GM21576 (cell line): ENCODE data around the gene FCRL6.

Source experiments
- ATAC-seq: cut with Tn5 transposase; IDR thresholded peaks from one replicate; pipeline ENCODE4 v1.9.1; 2021; ENCODE audit warnings: mild to moderate bottlenecking, moderate library complexity; ENCODE audit not compliant: unreplicated experiment

Gene FCRL6

DNA sequence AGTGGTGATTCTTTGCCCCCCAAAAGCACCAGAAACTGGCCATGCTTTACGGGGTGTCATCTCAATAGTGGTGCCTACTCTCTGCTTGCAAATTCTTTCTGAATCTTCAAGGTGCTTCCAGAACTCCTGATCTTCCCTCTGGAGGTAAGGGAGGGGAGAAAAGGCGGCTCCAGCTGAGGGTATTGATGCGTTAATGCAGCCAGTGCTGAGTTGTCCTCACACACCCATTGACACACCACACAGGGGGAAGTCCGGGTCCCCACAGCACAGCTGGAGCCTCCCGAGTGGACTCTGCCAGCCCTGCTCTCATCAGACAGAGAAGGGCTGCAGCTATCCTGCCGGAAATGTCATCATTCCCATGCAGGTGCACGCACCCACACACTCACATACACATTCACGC, 59.1 kb downstream of the FCRL6 start:
- ATAC-seq: no peak

DNA sequence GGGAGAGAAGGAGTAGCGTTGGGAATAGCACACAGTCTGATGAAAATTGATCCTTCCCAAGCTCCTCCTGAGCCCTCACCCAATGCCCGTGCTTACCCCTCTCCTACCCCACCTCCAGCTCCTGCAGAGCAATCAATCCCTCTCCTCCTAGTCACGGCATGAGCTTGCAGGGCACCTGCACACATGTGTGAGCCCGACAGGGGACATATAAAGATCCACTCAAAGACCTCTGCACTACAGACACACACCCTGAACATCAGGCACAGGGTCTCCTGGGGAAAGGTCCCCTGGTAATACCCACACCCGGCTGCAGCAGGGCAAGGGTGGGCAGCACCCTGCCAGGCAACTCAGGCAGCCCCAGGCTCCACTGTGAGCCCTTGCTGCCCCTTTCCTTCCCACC, 59.9 kb downstream of the FCRL6 start:
- no peak for ATAC-seq

DNA sequence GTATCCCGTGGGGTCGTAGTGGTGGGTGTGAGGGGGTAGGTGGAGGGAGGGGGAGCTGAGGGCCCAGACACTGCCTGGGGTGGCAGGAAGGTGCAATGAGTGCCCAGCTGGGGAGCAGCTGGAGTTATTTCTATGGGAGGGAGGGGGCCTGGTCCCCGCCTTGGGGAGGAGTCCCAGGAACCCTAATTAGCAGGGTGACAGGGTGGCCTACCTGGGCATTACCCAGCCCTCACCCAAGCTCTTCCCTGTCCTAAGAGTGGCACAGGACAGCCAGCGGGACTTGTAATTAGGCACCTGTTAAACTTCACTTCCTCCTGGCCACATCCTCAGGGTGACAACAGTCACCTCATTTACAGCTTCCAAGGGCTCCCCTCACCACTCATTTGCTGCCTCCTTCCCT, 60.4 kb downstream of the FCRL6 start, which contains the start of gene VSIG8:
VSIG8 (minus strand) TSS at position 101 of the 400 bp plus-strand sequence. CDS start 136 bp downstream, outside the sequence.
- ATAC-seq: no peak

DNA sequence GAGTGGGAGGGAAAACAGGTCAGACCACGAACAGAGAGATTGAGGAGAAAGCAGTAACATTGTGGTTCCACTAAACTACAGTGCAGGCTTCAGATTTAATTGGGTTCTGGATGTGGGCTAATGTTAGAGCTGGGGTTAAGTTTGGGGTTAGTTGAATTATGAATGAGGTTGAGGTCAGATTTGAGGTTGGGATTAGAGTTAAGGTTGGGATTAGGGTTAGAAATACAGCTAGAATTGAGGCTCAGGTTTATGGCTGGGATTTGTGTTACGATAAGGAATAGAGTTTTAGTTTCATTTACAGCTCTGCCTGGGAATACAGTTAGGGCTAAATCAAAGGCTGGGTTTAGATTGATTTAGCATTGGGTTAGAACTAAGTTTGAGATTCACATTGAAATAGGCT, 62.1 kb downstream of the FCRL6 start:
- no peak for ATAC-seq
